GM18868 (cell line): Measurements from ENCODE around the gene BTG4.

Source experiments
- ATAC-seq: cut with Tn5 transposase; IDR thresholded peaks from one replicate; pipeline ENCODE4 v1.9.1; 2021; ENCODE audit warnings: mild to moderate bottlenecking, moderate library complexity; ENCODE audit not compliant: unreplicated experiment

Gene BTG4

DNA sequence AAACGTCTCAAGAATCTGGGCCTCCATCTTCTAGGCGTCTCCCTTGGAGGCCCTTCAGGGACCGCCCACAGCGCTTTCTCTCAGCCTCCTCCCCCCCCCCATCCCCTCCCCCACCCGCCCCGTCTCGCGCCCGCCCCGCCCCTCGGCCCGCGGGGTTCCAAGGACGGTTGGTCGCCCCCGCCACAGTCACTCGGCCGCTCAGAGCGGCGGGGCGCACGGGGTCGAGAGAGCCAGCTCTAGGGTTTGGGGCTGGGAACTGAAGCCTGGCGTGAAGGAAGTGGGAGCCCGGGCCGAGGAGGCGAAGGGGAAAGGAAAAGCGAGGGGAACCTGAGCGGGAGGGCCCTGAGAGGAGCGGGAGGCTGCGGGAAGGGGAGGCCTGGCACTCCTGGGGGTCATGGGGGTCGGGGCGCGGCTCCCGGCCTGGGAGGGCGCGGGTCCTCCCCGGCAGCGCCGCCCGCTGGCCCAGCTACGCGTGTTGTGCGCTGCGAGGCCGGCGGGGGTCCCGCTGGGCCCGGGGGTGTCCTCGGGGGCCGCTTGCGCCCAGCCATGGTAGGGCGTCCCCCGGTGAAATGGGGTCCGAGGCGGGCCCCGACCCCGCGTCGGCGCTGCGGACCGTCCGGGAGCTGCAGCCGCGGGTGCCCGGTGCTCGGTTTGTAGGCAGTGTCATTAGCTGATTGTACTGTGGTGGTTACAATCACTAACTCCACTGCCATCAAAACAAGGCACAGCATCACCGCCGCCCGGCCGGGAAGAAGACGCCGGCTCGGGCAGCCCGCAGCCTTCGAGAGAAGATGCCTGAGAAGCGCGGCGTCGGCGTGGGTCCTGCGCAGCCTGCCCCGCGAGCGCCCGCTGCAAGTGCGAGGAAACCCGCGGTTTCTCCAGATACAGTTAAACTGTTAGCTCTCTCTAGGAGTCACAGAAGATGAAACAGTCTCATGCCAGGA, at the start of gene BTG4:
TSS of gene BTG4 (minus strand) at position 91 of the 944 bp plus-strand sequence. CDS start 13,610 bp downstream, outside the sequence.
- ATAC-seq = peak; percentile 42

DNA sequence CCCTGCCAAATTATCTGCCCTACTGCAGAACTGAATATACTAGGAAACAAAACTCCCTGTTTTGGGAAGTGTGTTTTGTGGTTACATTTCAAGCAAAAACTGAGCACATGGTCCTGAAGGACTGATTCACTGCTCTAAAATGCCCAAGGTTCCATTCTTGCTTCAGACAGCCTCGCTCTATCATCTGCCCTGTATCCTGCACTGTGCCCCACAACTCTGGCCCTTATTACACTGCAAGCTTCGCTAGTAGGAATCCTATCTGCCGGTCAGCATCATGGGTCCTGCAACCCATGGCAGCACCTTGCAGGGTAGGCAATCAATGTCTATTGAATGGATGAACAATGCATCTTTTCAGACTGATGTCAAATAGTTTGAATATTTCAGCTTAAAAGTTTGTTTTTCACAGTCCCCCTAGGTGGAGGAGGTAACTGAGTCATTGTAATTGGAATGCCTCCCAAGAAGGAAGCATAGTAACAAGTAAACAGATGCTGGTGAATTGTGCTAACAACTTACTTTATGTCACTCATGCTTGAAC, 49.7 kb upstream of the BTG4 start:
- ATAC-seq = no peak

DNA sequence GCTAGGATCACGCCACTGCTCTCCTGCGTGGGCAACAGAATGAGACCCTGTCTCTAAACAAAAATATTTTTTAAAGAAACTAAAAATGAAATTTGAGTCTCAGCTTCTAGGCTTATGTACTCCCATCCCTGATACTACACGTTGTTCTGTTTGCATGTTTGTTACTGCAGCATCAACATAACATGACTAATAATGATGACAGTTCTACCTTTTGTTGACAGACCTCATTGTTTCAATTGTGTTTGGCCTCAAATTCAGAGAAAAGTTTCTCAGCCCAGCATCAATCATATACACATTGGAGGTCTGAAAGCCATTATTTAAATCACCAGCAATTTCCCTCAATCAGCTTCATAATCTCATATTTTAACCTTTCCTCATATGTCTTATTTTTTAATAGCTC, 49.1 kb upstream of the BTG4 start:
- no peak for ATAC-seq

DNA sequence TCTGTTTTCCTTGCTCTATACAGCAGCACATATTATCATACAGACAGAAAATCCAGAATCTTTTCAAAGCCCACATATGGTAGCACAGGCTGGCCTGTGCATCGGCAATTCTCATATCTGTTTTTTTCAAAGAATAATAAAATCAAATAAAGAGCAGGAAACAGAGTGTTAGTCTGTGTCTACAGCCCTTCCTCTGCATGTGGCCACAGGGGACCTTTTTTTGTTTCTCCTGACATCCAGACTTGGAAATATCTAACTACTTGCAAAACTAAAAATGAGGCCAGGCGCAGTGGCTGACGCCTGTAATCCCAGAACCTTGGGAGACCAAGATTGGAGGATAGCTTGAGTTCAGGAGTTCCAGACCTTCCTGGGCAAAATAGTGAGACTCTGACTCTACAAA, 48.6 kb upstream of the BTG4 start:
- ATAC-seq = no peak

DNA sequence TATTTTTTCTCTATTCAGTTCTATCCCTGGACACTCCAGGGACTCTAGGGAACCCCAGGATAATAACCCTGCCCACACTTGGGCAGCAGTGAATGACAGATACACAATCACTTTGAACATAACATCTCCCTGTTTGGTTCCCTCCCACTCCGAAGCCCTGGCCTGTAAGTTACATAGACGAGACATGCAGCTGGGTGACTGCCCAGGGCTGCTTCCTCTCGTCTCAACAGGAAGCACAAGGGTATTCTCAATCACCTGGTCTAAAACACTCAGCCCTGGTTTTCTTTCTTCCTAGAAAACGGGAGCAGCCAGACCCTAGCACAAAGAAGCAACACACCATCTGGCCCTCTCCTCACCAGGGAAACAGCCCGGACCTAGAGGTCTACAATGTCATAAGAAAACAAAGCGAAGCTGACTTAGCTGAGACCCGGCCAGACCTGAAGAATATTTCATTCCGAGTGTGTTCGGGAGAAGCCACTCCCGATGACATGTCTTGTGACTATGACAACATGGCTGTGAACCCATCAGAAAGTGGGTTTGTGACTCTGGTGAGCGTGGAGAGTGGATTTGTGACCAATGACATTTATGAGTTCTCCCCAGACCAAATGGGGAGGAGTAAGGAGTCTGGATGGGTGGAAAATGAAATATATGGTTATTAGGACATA, 47.7 kb upstream of the BTG4 start:
- ATAC-seq = no peak

DNA sequence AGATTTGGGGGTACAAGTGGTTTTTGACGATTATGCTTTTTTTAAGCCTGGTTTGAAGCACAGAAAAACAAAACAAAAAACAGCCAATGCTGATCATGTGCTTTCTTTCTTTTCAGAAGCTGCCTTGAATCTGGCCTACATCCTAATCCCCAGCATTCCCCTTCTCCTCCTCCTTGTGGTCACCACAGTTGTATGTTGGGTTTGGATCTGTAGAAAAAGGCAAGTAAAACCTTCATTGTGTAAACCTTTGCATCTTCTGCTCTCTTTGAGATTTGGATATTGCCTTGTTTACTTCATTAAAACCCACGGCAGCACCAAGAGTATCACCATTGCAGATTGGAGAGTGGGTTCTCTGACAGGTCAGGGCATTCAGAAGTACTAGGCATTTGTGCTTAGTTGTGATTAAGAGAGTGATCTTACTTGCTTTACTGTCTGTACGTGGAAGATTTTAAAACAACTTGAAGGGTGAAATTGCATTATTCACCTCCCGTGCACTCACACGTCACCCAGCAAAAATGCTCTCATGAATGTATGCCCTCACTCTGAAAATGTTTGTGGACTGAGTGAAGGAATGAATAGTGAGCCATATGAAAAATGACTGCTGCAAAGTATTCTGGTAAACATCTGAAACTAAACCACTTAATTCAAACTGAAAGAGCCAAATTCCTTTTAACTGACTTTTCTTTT, 45.4 kb upstream of the BTG4 start:
- ATAC-seq = no peak

DNA sequence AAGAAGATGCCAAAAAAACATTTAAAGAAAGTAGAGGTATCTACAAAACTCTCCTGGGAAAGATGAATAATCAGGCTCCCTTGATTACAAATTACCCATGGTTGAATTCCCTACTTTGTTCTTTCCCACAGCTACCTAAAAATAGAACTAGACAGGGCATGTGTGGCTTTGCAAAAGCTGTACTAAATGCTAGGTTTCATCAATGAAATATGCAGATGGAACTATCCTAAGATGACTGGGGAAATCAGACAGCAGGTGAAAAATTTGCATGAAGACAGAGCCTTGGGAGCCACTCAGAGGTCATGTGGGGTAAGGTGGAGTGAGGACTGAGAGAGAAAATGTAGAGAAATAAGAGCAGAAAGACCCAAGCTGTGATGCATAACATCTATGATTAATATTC, 43.1 kb upstream of the BTG4 start:
- ATAC-seq = no peak

DNA sequence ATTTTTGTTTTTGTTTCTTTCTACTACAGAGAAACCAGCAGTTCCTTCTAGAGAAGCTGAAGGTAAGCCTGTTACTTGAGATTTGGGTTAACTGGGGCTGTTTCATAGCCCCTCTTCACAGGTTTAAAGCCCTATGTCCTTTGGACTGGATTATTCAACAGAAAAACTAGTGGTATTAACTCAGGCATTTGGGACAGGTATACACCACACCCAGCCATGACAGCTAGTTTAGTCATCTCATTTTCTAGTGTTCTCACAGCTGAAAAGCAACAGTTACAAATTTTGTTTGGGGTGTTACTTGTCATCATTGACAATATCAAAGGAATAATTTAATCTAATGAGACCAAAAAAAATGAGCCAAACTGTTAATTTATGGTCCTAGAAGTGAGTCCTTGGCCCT, 42.3 kb upstream of the BTG4 start:
- no peak for ATAC-seq

DNA sequence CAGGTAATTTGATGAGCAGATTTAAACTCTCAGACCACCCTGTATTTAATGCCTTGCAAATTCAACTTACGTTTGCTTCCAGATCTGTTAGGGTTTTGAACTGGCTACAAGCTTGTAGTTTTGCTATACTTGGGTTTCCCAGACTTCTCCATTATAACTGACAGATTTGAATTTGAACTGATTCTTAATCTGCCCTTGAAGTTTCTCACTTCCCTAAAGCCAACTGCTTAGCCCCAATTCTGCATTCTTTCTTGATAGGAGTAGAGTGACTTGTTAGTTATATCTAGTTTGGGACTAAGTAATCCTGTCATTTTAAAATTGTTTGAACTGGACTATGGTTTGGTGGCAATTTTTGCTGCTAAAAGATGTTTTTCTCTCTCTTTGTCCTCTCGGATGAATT, 38.1 kb upstream of the BTG4 start:
- no peak for ATAC-seq

DNA sequence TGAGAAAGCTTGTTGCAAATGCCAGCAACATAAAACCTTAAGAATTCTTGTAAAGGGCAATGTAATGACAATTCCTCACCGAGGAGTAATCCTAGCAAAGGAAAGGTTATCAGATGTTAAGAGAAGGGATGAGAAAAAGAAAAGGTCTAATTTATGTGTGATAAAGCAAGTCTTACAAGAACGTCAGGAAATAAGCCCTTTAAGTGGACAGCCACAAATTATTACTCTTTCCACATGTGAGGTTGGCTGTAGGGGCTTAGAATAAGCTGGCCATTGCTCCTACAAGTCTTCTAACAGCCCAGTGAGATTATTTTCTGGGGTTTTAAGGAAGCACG, 37.6 kb upstream of the BTG4 start:
- no peak for ATAC-seq

DNA sequence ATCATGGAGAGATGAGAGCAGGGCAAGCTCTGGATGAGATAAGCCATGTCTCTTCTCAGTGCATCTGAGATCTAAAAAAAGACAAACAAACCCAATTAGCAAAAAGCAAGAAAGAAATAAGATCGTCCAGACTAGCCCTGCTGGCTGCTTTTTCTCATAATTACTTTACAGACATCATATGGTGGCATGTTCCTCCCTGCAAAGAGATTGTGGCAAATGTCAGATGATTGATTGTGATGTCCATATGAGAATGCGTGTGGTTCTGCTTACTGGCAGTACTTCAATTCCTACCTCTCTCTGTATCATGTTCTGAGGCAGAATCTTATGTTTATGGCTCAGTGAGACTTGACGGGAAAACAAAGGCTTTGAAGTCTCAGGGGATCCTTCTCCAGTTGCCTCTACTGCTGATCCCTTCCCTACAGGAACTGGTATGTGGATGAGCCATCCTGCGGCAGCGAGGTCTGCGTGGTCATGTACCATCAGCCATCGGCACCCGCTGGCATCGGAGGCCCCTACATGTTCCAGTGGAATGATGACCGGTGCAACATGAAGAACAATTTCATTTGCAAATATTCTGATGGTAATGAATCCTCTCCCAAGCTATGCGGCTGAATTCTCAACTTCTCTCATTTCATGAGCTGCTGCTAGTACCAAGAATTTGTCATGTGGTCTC, 37.1 kb upstream of the BTG4 start:
- ATAC-seq = no peak

DNA sequence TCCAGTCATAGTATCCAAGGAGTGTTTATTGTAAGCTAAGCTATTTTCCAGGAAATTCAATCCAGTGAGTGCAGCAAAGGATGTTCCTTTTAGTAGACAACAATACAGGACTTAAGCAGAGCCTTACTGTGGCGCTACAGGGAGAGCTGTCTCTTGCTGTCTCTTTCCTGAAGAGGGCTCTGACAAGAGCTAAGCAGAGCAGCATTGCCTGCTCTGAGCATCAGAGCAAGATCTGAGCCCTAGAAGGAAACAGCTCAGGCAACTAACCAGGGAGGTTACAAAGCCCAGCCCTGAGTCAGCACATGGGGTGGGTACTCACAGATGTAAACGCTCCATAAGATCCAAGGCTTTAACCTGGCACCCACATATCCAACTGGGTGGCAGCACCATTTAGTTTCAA, 36.3 kb upstream of the BTG4 start:
- no peak for ATAC-seq

DNA sequence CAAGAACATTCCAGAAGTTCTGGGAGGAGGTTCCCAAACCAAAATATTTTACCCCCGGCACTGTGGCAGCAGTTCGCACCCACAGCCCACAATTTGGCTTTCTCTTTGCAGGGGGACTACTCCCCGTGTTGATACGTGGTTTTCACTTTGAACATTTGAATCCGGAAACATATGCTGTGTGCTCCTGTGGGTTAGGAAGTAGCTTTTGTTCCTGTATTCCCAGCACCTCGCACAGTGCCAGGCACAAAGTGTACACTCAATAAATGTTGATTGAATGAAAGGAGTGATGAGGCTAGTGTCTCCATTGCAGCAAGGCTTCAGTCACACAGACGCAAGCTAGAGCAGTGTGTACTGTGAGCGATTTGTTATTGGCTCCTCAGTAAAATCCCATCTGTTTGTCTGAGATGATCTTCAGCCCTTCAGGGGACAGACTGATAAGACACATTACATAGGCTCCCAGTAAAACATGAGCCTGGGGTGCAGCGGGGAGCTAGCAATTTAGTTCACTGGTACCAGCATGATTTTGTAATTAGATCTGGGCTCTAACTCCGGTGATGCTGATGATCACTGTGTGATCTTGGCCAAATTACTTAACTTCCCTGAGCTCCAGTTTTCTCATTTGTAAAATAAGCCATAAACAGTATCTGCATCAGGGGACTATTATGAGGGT, 30.6 kb upstream of the BTG4 start:
- ATAC-seq = no peak

DNA sequence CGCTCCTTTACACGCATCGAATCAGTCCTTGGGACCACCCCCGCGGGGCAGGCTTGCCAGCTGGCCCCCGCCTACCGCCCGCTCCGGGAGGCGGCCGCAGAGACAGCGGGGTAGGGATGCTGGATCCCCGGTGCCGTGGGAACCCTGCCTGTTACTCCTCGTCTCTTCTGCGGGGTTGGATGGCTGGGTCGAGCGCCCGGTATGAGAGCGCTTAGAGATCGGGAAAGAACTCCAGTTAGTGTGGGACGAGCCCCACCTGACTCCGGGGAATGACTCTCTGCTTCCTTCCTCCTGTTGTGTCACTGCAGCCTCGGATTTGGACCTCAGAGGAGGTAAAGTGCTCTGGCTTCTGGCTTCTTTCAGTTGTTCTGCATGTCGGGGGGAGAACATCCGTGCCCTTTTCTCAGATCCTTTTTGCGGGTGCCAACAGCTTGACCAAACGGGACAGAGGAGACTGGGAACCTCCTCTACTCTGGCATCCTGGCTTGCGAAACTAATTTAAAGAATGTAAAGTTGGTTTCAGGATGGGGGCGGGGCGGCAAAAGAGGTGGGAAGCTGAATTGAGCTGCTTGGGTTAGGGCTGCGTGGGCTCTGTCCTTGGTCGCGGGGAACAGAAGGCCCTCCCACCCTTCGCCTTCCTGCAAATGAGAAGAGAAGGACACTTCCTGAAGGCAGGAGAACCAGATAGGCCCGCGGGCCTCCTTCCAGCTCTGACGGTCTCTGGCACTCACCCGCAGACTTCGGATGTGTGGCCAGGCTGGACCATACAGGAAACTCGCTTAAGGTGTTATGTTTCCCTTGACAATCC, 29.3 kb upstream of the BTG4 start:
- ATAC-seq = no peak

DNA sequence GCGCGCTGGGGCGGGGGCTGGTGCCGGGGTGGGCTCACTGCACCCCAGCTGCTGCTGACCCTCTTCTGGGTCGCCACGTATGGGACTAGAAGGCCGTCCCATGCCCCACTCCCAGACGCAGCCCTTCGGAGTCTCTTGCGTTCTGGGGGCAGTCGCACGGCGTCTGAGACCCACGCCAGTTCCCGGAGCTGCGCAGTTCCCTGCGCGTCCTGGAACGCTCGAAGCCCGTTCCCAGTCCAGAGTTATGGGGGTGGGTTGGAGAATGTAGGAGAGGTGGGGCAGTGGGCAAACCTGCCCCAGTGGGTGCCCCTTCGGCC, 28.7 kb upstream of the BTG4 start:
- no peak for ATAC-seq

DNA sequence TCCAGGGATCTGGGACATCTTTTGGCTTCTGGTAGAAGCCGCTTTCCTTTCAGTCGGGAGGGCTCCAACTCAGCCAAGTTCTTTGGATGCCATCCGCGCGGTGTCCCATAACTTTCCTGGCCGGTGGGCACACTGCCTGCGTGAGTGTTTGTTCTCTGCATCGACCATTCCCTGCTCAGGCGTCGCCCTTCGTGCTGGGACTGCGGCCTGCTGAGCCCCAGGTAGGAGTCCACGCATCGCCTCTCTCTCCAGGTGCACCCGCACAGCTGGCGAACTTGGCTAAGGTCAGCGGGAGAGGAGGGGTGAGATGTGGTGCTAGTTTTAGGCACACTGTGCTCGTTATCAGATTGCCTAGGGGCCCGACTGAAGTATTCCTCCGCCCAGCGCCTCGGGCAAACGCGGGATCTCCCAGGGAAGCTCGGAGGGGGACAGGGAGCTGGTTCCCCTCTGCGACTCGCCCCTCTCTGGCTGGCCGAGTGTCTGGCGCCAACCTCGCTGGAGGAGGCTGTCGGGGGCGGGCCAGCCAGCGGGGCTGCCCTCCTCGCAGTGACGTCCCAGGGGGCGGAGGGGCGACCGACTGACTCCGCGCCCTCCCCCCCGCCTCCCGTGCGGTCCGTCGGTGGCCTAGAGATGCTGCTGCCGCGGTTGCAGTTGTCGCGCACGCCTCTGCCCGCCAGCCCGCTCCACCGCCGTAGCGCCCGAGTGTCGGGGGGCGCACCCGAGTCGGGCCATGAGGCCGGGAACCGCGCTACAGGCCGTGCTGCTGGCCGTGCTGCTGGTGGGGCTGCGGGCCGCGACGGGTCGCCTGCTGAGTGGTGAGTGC, 28.1 kb upstream of the BTG4 start, which contains the start of gene LAYN:
TSS of gene LAYN (plus strand) at position 607 of the 823 bp plus-strand sequence. CDS start at position 731, 124 bp downstream.
- no peak for ATAC-seq

DNA sequence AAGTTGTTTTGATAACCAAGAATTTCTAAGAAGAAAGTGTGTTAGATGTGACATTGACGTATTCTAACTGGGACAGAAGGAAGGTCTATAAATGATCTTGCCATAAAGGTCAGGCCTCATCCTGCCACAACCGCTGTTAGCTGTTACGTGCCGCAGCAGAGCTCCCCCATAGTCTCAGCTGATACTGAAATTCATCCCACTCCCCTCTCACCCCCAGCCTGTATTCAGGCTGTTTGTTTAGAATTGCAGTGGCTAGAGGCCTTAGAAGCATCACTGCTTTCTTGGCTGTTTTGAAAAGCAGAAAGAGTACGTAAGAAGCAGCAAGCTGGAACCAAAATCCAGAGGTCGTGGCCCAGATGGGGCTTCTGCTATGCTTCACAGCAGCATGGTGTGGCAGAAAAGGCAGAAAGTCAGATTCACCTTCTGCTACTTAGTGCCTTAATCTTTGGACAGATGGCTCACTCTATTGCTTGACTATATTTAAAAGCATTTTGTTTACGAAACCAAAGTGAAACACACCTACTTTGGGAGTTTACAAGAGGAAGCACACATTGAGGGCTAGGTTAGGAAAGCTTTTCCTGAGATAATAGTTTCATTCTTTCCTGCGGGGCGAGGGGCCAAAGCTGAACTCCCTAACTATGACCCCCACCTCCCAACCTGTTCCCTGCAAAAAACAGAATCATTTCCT, 27.4 kb upstream of the BTG4 start:
- no peak for ATAC-seq

DNA sequence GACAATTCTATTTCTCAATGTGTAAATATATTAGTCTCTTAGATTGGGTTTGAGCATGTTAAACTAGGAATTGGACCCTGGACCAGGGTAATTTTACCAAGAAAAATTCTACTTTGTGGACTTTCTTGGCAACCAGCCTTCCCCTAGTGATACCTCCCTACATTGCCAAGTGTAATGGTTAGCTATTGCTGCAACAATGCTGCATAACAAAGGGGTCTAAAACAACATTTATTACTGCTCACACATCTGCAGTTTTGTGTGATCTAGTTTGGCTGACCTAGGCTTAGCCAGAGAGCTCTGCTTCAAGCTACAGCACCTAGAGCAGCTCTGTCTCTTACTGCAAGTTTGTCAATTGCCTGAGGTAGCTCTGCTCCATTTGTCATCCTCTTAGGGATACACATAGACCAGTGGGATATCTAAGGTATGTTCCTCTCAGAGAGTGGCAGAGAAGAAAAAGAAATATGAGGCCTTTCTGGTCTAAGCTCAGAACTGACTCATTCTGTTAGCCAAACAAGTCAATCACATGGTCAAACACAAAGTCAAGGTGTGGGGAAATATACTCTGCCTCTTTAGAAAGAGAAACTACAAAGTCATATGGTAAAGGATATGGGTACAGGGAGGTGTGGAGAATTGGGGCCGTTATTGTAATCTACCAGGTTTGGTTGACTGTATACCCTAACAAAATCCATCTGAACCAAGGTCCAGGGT, 26.4 kb upstream of the BTG4 start:
- peak; percentile 79 for ATAC-seq
